ENCODE measurements around the gene MRO. TPM values are rescaled to one million over a fixed set of nuclear protein-coding genes. Genes with fewer than 3 reads are reported as not detected.

Gene MRO
- polyA plus RNA-seq, 1 of the 3 experiments (the other 2 are of a cell fraction): not detected

GRCh38 chr18:50855976-50856757 is 36.4 kb upstream of the MRO start:
- H3K4me2 ChIP-seq: no peak overlapping the region
- H3K27ac ChIP-seq (ENCODE audit: low read depth in 2 of 2, low read length in 1 of 2): no peak overlapping the region
- no peaks in the 10 kb centered on the region for H3K9me3 ChIP-seq
- no peaks in the 10 kb centered on the region for H3K4me1 ChIP-seq (ENCODE audit: control insufficient read depth in 1 of 2, insufficient read depth in 2 of 2, low read depth in 1 of 2, low read length in 1 of 2)
- 87% methylated on average over 13 of the region's 13 CpGs for WGBS (ENCODE audit: low lambda C conversion rate)
- no peaks in the 10 kb centered on the region for H3K36me3 ChIP-seq (replicated peaks in 1 of 2; ENCODE audit: control insufficient read depth in 1 of 2, insufficient read depth in 2 of 2, low read length in 1 of 2)
- no peaks in the 10 kb centered on the region for H3K27me3 ChIP-seq (ENCODE audit: insufficient read depth)
- TF ChIP-seq IRF3 (IDR thresholded peaks at IDR 0.05; ENCODE audit: low read depth, low read length): no peak
- TF ChIP-seq RCOR1 (IDR thresholded peaks at IDR 0.05; ENCODE audit: low read length): no peak
- TF ChIP-seq TEAD4 (IDR thresholded peaks at IDR 0.05; ENCODE audit: borderline replicate concordance, insufficient read depth): no peak
- no peak for TF ChIP-seq CTCF (IDR thresholded peaks at IDR 0.05)
- TF ChIP-seq FOSL2 (IDR thresholded peaks at IDR 0.05; ENCODE audit: borderline replicate concordance, low read depth): no peak
- no peak for TF ChIP-seq ZBTB33 (IDR thresholded peaks at IDR 0.05; ENCODE audit: borderline replicate concordance, low read depth)
- H3K9me2 ChIP-seq: no peaks in the 10 kb centered on the region
- no peak for DNase-seq
- H3K79me2 ChIP-seq (ENCODE audit: insufficient read depth): no peaks in the 10 kb centered on the region
- no peak overlapping the region for H3K9ac ChIP-seq
- ChIA-PET POLR2A (no interaction called here), CTCF (no interaction called here)
- H2AFZ ChIP-seq (ENCODE audit: low read depth): no peak overlapping the region
- H3K4me3 ChIP-seq (ENCODE audit: low read depth in 2 of 2, low read length in 1 of 2): no peak overlapping the region
- H4K20me1 ChIP-seq (ENCODE audit: insufficient read depth): no peaks in the 10 kb centered on the region
- no peaks in the 10 kb centered on the region for H3F3A ChIP-seq (replicated peaks; ENCODE audit: insufficient read depth)

- H3F3A ChIP-seq (replicated peaks; ENCODE audit: insufficient read depth): no peaks in the 10 kb centered on the region
- no peaks in the 10 kb centered on the region for H3K4me1 ChIP-seq (ENCODE audit: control insufficient read depth in 1 of 2, insufficient read depth in 2 of 2, low read depth in 1 of 2, low read length in 1 of 2)
- TF ChIP-seq RAD21 (IDR thresholded peaks at IDR 0.05; ENCODE audit: low read length): no peak
- no peak for TF ChIP-seq USF1 (IDR thresholded peaks at IDR 0.05; ENCODE audit: borderline replicate concordance, low read depth)
- TF ChIP-seq FOXJ3 (CRISPR knock-in tag; IDR thresholded peaks at IDR 0.05): no peak
- TF ChIP-seq TCF12 (IDR thresholded peaks at IDR 0.05): 0 out of 2 replicates have a peak, but pooled peaks have one; percentile 6
- no peak for TF ChIP-seq TEAD4 (IDR thresholded peaks at IDR 0.05; ENCODE audit: borderline replicate concordance, insufficient read depth)
- TF ChIP-seq RXRA (IDR thresholded peaks at IDR 0.05; ENCODE audit: borderline replicate concordance, low read depth): no peak
- no peak for TF ChIP-seq FOXM1 (IDR thresholded peaks at IDR 0.05; ENCODE audit: low read depth)
- TF ChIP-seq FOSL2 (IDR thresholded peaks at IDR 0.05; ENCODE audit: borderline replicate concordance, low read depth): peak; percentile 12; the same call in 1 of the 2 replicates
- no peaks in the 10 kb centered on the region for H3K79me2 ChIP-seq (ENCODE audit: insufficient read depth)
- no peak overlapping the region for H3K4me2 ChIP-seq
- no peaks in the 10 kb centered on the region for H3K27me3 ChIP-seq (ENCODE audit: insufficient read depth)
- DNase-seq: no peak
- no peaks in the 10 kb centered on the region for H4K20me1 ChIP-seq (ENCODE audit: insufficient read depth)
- H3K9me2 ChIP-seq: no peaks in the 10 kb centered on the region
- H3K4me3 ChIP-seq (ENCODE audit: low read depth in 2 of 2, low read length in 1 of 2): no peak overlapping the region
- no peak overlapping the region for H3K9ac ChIP-seq
- WGBS (ENCODE audit: low lambda C conversion rate): 56% methylated on average over 6 of the region's 6 CpGs
- ChIA-PET CTCF (no interaction called here), POLR2A (no interaction called here)
- H3K9me3 ChIP-seq: no peaks in the 10 kb centered on the region
- no peaks in the 10 kb centered on the region for H3K36me3 ChIP-seq (replicated peaks in 1 of 2; ENCODE audit: control insufficient read depth in 1 of 2, insufficient read depth in 2 of 2, low read length in 1 of 2)
- H2AFZ ChIP-seq (ENCODE audit: low read depth): no peak overlapping the region
- no peak overlapping the region for H3K27ac ChIP-seq (ENCODE audit: low read depth in 2 of 2, low read length in 1 of 2)
These were observed 34.1 kb upstream of the MRO start for GRCh38 chr18:50853863-50854271.

Data from SK-N-SH (cell line).